ENCODE results near the gene ACER2.
A peak's percentile ranks its signal among the peaks of the same experiment; 100 is the strongest.

The ACER2 gene

GRCh38 chr9:19456426-19456825 is 47.6 kb downstream of the ACER2 start:
- DNase-seq (ENCODE audit: low read depth in 2 of 2) = no peak

GRCh38 chr9:19456996-19457692 is 48.3 kb downstream of the ACER2 start:
- DNase-seq (ENCODE audit: low read depth in 2 of 2) = peak; percentile 12 to 67

- no peak for DNase-seq (ENCODE audit: low read depth in 2 of 2)
These were observed 48.8 kb downstream of the ACER2 start for GRCh38 chr9:19457693-19458009.

GRCh38 chr9:19460243-19460642 is 51.4 kb downstream of the ACER2 start:
- no peak for DNase-seq (ENCODE audit: low read depth in 2 of 2)

- no peak for DNase-seq (ENCODE audit: low read depth in 2 of 2)
These were observed 52.3 kb downstream of the ACER2 start for GRCh38 chr9:19461135-19461534.

GRCh38 chr9:19464061-19464763 is 55.4 kb downstream of the ACER2 start:
- DNase-seq (ENCODE audit: low read depth in 2 of 2) = no peak

GRCh38 chr9:19464764-19465585 is 56.2 kb downstream of the ACER2 start:
- peak; percentile 48 to 61 for DNase-seq (ENCODE audit: low read depth in 2 of 2)

- DNase-seq (ENCODE audit: low read depth in 2 of 2) = no peak
These were observed 56.9 kb downstream of the ACER2 start for GRCh38 chr9:19465586-19466279.

- no peak for DNase-seq (ENCODE audit: low read depth in 2 of 2)
These were observed 57.5 kb downstream of the ACER2 start for GRCh38 chr9:19466280-19466639.

GRCh38 chr9:19469271-19469670 is 60.5 kb downstream of the ACER2 start:
- no peak for DNase-seq (ENCODE audit: low read depth in 2 of 2)

GRCh38 chr9:19470567-19470966 is 61.8 kb downstream of the ACER2 start:
- no peak for DNase-seq (ENCODE audit: low read depth in 2 of 2)

- no peak for DNase-seq (ENCODE audit: low read depth in 2 of 2)
These were observed 62.3 kb downstream of the ACER2 start for GRCh38 chr9:19470981-19471650.

- peak; percentile 19 to 37 for DNase-seq (ENCODE audit: low read depth in 2 of 2)
These were observed 63.2 kb downstream of the ACER2 start for GRCh38 chr9:19471737-19472648.

- no peak for DNase-seq (ENCODE audit: low read depth in 2 of 2)
These were observed 64.8 kb downstream of the ACER2 start for GRCh38 chr9:19473605-19474004.

- DNase-seq (ENCODE audit: low read depth in 2 of 2) = no peak
These were observed 71.1 kb downstream of the ACER2 start for GRCh38 chr9:19479874-19480273.

- no peak for DNase-seq (ENCODE audit: low read depth in 2 of 2)
These were observed 71.5 kb downstream of the ACER2 start for GRCh38 chr9:19480345-19480744.

GRCh38 chr9:19481121-19481870 is 72.5 kb downstream of the ACER2 start:
- DNase-seq (ENCODE audit: low read depth in 2 of 2) = no peak

- no peak for DNase-seq (ENCODE audit: low read depth in 2 of 2)
These were observed 73.2 kb downstream of the ACER2 start for GRCh38 chr9:19481971-19482404.

- DNase-seq (ENCODE audit: low read depth in 2 of 2) = no peak
These were observed 75.9 kb downstream of the ACER2 start for GRCh38 chr9:19484699-19485098.

GRCh38 chr9:19485193-19485592 is 76.4 kb downstream of the ACER2 start:
- DNase-seq (ENCODE audit: low read depth in 2 of 2) = no peak
